GM21825 (cell line): Measurements from ENCODE around the gene PUM2.
"Not testable (repeated sequence)": the region's sequence is repeated elsewhere in the genome, so short reads cannot be mapped to it uniquely, and the experiment has no call there.

ENCODE experiments used
- ATAC-seq: cut with Tn5 transposase; IDR thresholded peaks from one replicate; pipeline ENCODE4 v1.9.1; 2021; ENCODE audit warnings: mild to moderate bottlenecking, moderate library complexity; ENCODE audit not compliant: unreplicated experiment

PUM2 gene

DNA sequence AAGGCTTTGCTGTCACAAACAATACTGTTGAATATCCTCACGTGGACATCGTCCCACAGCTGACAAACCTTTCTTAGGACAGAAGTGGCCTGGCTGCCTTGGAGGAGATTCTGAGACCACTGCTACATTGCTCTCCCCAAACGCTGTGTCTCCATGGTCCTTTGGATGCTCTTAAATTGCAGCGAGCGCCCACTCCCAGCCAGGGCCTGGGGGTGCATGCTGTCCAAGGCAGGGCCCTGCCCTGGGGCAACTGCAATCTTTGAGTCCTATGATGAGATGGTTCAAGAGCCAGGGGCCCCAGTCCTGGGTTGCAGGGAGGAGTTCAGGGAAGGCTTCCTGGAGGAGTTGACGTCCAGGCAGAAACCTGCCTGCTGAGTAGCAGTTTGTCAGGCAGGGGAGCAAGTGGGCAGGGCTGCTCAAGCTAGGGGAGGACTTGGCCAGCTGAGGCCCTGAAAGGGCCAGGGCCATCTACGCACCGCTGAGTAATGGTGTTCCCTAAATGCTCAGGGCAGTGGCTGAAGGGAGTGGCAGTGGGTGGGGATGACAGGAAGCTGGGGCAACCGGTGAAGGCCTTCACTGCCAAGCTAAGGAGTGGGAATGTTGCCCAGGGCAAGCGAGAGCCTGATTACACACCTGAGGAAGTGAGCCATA is 114.9 kb downstream of the PUM2 start:
- ATAC-seq = no peak

DNA sequence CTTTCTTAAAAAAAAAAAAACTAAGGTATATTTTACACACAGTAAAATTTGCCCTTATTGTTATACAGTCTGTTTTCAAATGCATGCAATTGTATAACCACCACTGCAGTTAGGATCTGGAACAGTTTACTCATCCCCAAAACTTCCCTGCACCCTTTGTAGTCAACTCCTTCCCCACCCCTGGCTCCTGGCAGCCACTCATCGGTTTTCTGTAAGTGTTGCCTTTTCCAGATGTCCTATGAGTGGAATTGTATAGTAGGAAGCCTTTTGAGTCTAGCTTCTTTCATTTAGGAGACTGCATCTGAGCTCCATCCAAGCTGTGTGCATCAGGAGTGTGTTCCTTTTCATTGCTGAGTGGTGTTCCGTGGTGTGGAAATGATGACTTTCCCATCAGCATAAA is 116.0 kb downstream of the PUM2 start:
- ATAC-seq = not testable (repeated sequence)

DNA sequence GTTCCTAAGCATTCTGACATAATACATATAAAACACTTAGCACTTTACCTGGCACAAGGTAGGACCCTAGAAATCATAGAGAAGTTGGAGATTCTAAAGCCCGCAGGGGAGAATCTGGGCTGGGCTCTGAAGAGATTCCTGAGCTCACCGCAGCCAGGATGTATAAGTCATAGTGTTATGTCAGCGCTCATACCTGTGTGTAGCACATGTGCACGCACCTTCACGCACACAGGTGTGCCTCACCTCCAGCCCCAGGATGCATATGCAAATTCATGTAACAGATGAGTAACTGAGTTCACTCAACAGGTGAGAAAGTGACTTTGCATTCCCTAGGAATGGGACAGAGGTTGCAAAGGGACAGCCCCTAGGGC is 117.8 kb downstream of the PUM2 start:
- ATAC-seq = no peak

DNA sequence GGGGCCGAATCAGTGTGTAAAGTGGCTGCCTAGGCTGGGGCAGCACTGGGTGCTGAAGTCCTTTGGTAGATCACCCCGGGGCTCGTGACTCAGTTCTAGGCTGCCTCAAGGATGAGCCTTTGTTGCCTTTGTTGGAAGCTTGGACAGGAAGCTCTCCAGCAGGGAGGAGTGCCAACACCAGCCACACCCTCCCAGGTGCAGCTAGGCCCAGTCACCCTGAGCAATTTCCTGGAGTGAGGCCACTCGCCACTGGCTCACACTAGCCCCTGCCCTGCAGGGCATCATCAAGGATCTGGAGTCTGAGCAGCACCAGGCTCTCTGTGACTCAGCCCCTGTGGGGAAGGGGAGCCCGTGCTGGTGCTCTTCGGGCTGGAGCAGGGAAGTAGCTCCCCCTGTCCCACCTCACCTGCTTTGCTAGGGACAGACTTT is 119.0 kb downstream of the PUM2 start:
- no peak for ATAC-seq

DNA sequence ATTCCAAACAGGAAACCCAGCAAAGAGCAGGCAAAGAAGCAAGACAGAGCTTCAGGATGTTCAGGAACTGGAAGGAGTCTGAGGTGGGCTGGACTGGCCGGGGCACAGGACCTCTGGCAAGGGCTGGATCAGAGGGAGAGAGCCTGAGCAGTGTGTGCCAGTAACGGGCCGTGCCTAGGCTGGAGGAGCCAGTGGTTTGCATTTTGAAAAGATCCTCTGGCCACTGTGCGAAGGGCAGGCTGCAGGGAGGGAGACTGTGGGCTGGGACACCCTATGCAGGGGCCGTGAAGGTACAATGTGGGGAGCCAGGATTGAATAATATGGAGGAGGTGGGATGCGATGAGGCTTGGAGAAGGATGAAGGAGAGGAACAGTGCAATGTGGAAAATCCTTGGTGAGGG is 119.5 kb downstream of the PUM2 start:
- no peak for ATAC-seq

DNA sequence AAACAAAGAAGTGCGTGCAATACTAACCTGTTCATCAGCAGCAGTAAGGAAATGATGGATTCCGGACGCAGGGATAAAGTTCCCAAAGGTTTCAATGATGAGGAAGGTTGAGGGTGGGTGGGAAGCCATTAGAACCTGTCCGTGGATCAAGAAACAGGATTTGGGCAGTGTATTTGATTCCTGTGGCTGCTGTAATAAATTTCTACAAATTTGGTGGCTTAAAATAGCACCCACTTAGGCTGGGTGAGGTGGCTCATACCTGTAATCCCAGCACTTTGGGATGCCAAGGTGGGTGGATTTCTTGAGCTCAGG is 120.6 kb downstream of the PUM2 start:
- ATAC-seq = no peak

DNA sequence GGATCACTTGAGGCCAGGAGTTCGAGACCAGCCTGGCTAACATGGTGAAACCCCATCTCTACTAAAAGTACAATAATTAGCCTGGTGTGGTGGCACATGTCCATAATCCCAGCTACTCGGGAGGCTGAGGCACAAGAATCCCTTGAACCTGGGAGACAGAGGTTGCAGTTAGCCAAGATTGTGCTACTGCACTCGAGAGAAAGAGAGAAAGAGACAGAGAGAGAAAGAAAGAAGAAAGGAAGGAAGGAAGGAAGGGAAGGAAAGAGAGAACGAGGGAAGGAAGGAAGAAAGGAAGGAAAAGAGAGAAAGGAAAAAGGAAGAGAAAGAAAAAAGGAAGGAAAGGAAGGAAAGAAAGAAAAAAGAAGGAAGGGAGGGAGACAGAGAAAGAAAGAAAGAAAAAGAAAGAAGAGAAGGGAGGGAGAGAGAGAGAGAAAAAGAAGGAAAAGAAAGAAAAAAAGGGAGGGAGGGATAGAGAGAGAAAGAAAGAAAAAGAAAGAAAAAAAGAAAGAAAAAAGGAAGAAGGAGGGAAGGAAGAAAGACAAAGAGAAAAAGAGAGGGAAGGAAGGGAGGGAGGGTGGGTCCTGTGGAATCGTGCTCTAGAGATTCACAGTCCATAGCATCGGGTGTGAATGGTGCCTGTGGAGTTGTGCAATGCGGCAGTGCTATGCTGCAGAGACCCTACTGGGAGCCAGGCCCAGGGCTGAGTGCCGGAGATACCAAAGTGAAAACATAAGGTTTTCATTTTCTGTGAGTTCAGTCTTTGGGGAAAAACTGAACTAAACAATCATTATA is 121.1 kb downstream of the PUM2 start:
- no peak for ATAC-seq

DNA sequence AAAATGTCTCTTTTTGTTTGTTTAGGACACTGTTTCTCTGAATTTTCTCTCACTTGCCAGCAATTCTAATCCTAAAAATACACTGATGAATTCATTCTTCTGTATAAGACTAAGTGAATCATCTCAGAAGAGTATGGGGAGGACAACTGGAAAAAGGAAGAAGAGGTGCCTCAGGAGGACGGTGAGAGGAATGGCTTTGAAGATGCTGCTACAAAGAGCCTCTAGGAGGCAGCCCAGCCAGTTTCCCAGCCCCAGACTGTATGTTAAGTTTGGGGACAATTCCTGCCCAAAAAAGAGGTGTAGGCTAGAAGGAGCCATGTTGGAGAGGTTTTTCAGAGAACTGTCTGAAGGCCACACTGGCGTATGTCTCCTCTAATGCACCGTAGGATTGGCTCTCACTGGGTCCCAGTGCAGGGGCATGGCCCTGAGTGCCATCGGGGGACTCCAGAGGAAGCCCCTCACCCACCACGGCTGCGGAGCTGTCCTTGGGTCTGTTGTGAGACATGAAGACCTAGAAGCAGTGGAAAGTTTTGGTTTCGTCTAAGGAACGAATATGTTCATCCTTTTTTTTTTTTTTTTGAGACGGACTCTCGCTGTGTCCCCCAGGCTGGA is 122.6 kb downstream of the PUM2 start:
- ATAC-seq = no peak

DNA sequence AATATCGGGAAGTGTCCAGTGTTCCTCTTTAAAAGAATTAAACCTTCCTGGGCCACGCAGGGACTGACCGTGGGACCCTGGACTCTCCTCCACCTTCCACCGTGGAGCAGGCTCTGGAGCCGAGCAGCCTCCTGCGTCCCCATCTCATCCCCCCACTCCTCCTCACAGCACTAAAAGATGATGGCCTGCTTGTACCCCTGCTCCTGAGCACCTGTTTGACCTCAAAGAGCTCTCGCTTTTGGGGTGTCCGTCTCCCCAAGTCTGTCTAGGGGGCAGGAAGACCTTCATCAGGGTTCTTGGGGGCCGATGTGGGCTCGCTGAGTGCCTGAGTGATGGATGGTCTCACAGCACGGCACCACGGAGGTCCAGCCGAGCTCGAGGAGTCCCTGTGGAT is 124.5 kb downstream of the PUM2 start:
- ATAC-seq = no peak

DNA sequence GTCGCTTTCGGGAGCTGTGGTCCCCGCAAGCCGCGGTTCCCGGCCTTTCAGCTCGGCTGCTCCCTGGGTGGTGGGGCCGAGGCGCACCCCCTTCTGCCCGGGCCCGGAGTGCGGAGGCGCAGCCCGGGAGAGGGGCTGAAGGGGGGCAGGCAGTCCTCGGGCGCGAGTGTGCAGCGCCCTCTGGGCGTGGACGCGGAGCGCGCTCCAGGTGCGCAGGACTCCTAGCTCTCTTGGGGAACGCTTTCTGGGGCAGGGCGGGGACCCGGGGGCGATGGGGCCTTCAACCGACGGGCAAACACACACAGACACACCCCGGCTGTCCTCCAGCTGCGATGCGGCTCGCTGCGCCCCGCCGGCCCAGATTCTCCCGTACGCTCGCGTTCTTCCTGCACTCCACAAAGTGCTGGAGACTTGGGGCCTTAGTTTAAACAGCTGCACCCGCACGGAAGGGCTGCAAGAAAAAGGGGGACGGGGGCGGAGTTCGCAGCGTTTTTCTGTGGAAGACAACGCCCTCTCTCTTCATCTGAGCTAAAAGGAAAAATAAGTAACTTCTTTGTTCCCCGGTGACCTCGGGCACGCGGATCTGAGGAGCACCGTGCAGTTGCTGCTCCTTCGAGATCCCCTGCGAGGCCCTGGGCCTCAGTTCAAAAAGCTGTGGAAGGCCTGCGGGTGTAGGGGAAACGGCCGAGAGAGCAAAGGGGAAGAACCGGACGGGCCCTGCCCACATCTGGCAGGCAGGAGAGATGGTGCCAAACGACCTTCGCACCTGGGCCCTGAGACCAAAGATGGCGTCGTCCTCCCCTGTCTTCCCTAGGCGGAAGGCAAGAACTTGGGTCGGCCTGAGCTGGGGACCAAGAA is 125.1 kb downstream of the PUM2 start:
- peak; percentile 50 for ATAC-seq

DNA sequence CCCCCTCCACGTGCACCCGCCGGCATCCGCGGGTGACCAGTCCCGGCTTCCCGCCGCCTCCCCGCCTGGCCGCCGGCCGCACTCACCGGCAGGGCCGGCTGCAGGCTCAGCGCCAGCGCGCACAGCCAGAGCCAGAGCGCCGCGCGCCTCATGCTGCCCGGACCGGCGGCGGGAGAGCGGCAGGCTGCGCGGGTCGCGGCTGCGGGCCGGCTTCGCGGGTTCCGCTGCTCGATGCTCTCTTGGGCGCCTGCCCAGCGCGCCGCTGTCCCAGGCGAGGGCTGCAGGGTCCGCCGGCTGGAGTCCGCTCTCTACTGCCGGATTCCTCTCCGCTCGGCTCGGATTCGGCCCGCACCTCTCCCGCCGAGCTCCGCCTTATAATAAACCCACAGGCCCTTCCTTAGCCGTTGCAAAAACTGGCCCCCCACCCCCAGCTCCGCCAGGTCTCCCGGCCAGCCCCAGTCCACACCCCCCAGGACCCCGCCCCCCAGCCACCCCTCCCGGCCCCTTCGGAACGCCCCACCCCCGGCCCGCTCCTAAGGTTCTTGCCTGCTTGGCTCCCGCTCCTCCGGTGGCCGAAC is 125.8 kb downstream of the PUM2 start, which contains the start of gene SDC1:
TSS of gene SDC1 (minus strand) at position 415 of the 578 bp plus-strand sequence. CDS start at position 152, 263 bp downstream.
- no peak for ATAC-seq

DNA sequence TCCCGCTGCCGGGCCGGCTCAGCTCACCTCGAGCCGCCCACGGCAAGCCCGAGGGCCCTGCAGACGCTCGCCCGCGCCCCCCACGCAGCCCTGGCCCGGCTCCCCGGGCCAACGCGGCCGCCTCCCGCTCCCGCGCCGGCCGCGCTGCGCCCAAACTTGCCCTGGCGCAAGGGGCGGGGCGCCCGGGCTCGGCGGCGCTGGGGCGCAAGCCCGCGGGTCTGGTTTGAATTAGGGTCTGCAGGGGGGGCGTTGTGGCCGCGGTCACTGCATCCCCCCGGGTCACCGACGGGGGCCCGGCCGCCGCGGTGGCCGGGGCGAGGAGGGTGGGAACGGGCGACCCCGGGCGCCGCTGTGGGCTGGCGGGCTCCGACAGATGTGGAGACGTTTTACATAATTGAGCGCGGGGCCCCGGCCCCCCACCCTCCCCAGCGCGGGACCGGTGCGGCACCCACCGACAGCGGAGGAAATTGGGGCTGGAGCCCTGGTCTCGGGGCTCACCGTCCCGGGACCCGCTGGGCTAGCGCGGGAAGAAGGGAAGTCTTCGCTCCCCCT is 126.4 kb downstream of the PUM2 start:
- ATAC-seq = no peak

DNA sequence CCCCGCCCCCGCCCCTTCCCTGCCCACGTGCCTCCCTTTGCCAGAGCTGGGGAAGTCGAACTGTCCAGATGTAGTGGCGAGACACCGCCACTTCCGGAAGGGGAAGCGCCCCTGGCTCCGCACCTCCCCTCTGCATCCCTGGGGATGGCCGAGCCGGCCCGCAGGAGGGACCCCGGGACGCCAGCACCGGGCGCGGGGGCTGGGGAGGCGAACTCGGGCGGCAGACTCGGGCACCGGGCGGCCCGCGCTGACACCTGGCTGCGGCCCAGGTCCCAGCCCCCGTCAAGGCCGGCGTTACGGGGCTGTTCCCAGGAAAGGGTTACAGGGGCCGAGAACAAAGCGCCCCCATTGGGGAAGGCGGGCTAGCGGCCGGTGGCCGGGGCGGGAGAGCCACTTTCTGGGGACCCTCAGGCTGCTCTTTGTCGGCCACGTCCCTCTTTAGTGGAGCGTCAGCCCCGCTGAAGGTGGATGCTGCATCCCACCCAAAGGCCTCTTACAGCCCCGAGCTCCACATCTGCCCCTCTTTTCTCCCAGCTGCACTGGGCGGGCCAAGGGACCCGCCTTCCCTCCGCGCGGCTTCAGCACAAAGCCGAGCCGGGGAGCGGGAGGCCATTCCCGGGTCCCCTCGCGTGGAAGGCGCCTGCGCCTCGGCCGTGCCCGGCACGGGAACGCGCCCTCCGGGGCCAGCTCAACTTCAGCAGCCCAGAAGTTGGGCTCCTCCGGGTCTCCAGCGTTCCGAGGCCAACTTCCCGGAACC is 127.1 kb downstream of the PUM2 start:
- no peak for ATAC-seq

DNA sequence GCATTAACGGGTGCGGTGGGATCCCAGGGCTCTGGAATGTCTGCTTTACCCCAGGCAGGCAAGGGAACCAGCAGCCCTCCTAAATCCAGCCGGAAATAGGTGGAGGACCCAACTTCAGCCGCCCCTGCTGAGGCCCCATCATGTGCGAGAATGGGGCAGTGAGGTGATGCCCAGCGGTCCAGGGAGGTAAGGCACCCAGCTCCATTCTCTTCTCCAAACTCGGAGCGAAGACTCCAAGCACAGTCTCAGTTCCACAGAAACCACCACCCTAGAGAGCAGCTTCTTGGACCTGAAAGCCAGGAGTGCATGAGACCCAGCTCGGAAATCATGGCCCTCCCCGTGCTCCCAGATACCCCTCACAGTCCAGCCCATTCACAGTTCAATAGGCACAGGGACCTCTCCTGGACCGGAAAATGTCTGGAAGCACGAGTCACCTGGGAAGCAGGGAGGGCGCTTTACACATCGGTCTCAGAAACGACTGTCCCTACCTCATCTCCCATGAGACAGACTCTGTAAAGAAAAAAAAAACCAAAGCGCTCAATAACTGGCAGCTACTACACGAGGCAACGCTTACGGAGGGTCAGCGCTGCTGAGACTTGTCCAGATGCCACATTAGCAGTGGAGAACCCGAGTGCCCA is 127.8 kb downstream of the PUM2 start:
- no peak for ATAC-seq

DNA sequence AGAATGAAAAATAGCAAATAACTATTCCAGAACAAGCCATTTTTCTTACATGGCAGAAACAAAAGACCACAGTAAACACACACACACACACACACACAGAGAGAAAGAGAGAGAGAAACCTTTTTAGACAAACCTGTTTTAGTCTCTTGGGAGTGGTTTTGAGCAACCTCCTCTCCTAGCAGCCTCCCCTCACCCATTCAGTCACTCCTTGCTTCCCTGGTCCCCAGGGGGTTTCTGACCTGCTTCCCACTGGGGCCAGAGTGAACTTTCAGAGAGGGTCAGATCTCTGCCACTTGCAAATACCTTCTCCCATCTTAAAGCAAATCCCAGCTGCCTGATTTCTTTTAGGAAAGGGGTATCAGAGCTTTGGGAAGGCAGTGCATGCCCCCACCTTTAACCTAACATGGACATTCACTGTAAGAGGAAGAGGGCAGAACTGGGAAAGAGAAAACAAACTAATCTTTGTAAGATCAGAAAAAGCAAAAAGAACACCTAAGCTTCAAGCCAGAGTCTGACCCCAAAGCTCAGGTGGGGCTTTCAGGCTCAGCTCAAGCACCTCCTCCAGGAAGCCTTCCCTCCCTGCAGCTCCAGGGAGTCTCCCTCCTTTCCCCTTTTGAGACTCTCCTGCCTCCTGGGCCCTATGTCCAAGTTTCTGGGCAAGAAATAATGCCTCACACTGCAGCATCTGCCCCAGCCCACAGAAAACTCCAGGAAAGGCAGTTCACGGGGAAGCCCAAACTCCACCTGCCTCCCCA is 128.5 kb downstream of the PUM2 start:
- ATAC-seq = no peak

DNA sequence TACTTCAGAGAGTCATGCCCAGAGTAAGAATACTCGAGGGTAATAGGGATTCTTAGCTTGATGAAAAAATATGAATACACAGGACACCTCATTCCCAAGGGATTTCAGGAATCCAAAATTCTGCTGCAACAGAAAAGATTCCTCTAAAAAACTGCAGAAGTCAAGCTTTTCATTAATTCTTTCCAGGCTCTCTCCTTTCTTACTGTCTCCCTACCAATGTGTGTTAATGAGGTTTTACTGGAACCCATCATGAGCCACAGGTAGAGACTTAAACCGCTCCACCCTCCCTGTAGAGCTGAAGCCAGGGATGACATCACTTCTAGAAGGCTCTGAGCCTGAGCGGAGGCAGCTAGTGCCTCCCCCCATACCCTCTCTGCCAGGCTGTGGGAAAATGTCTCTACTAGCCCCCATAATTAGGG is 129.1 kb downstream of the PUM2 start:
- no peak for ATAC-seq

DNA sequence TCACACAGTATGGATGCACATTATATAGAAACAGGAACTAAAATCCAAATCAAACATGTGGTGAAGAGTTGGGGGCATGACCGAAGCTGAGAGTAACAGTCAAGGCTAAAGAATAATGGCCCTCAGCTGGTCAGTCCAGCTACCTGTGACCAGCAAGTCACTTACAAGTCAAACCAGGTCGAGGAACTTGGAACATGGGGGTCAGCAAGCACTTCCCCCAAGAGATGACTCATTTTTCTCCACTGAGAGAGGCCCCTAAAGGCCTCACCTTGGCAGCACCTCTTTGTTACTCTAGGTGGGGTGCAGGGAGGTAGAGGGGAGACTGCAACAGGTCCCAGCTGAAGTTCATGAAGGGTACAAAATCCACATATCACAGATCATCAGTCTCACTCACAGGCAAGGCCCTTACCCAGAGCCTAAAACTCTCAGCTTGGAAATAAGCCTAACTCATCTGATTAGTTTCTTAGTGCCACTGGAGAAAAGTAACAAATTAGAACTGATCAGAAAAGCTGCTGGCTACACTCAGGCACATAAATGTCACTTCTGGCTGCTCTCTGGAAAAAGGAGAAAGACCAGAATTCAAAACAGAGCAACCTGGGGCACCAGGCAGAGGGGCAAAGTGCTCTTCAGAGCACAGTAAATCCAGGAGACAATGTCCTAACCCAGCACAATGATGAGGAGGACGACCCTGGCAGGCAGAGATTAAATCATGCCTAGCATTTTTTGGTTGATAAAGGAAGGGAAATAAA is 129.7 kb downstream of the PUM2 start:
- no peak for ATAC-seq

DNA sequence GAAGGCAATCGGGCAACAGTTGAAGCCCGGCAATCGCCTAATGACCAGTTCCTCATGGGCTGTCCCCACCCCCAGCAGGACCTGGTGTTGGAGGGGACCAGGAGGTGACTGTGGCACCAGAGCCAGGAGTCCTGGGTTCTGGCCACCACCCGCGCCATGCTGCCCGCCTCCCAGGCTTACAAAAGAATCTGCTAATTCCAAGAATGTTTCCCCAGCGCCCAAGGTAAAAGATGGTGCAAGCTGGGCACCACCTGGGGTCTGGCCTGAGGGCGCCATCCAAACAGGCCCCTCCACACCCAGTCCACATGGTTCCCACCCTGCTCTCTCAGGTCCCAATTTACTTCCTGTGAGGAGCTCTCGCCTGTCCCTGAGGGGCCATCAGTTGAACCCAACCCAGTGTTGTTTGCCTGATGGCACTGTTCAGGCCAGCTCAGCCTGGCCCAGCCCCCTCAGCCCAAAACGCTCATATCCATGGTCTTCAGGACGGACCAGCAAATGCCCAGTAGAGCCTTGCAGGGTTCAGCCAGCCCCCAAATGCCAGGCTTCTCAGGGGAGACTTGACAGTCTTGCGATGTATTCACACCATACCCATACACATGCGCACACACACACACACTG is 130.8 kb downstream of the PUM2 start:
- no peak for ATAC-seq
